Measurements from ENCODE around the gene FAM72C. TPM values are rescaled to one million over a fixed set of nuclear protein-coding genes. Genes with fewer than 3 reads are reported as not detected.
"Not testable (repeated sequence)": the region's sequence is repeated elsewhere in the genome, so short reads cannot be mapped to it uniquely, and the experiment has no call there.

Gene FAM72C
- total and polyA plus RNA-seq, 2 of the 4 experiments (the other 2 are of a cell fraction): 0.72 to 1.8 TPM

DNA sequence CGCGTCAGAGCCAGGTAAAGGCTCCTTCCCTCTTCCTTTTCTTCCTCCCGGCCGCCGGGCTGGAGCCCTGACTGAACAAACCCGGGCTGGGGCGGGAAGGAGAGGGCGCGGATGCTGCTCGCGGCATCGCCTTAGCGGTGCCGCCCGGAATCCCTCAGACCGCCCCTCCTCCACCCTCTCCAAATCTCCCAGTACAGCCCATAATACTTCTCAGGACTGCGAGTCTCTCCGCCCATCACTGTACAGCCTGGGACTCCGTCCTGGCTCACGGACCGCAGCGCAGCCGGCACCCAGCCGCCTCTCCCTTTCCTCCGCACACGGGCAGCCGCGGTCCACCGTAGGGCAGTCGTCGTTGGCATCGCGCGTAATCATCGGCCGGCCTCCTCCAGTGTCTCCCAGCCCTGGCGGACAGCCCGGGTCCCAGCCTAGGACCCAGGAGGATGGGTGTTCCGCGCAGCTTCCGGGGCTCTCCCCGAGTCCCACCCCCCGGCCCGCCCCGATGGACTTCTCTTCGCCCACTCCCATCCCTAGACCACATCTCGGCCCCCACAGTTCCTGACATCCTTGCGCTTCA, 1.1 kb upstream of the FAM72C start:
- H3K9me3 ChIP-seq (ENCODE audit: control insufficient read depth, insufficient read depth, low read length); H2AK5ac ChIP-seq (ENCODE audit: low read depth, low read length); H3K27me3 ChIP-seq (ENCODE audit: control insufficient read depth, insufficient read depth, low read length); H4K20me1 ChIP-seq (ENCODE audit: insufficient read depth, low read length); H2AFZ ChIP-seq (replicated peaks; ENCODE audit: low read length, poor library complexity); H3K56ac ChIP-seq (ENCODE audit: extremely low read depth, insufficient read depth, low read length); H3K4ac ChIP-seq (ENCODE audit: low read depth, low read length); H3K23ac ChIP-seq (ENCODE audit: low read depth, low read length); H3K27ac ChIP-seq (ENCODE audit: insufficient read depth, low read length); POLR2A ChIA-PET (ENCODE audit: unreplicated experiment); H2BK15ac ChIP-seq (ENCODE audit: low read depth, low read length); intact Hi-C loops (cut with micrococcal nuclease); H2BK5ac ChIP-seq (ENCODE audit: low read depth, low read length, poor library complexity, severe bottlenecking); H2AK9ac ChIP-seq (replicated peaks; ENCODE audit: low read depth, low read length, poor library complexity); dilution Hi-C loops (cut with HindIII; ENCODE audit: low sequenced_read_pairs, unreplicated experiment); H2BK120ac ChIP-seq (ENCODE audit: low read depth, low read length); H3K4me3 ChIP-seq (ENCODE audit: insufficient read depth, low read depth, low read length); H3K4me1 ChIP-seq (ENCODE audit: control insufficient read depth, insufficient read depth, low read length); H3K9me1 ChIP-seq (ENCODE audit: insufficient read depth, low read length); in situ Hi-C loops (cut with MboI; ENCODE audit: low sequenced_read_pairs); H4K91ac ChIP-seq (ENCODE audit: insufficient read depth, low read depth, low read length); H3K36me3 ChIP-seq (ENCODE audit: control insufficient read depth, insufficient read depth, low read length); DNase-seq; H2BK20ac ChIP-seq (ENCODE audit: low read depth, low read length); BruUV-seq (replicated peaks); H3K4me2 ChIP-seq (ENCODE audit: low read depth, low read length); CTCF ChIA-PET; H3K9ac ChIP-seq (ENCODE audit: low read depth, low read length); H3K79me1 ChIP-seq (ENCODE audit: low read depth in 1 of 2, low read length in 2 of 2); H3K14ac ChIP-seq (replicated peaks; ENCODE audit: low read depth, low read length); H3K18ac ChIP-seq (ENCODE audit: low read depth, low read length); H4K8ac ChIP-seq (ENCODE audit: low read depth in 2 of 2, low read length in 2 of 2); H4K5ac ChIP-seq (ENCODE audit: low read depth, low read length): not testable (repeated sequence)
- WGBS, 2 experiments (ENCODE audit: extremely low coverage in 2 of 2, insufficient read length in 1 of 2): no CpG with 5 or more reads among the region's 48 CpGs
- ATAC-seq (ENCODE audit: low read depth): peak; percentile 46

DNA sequence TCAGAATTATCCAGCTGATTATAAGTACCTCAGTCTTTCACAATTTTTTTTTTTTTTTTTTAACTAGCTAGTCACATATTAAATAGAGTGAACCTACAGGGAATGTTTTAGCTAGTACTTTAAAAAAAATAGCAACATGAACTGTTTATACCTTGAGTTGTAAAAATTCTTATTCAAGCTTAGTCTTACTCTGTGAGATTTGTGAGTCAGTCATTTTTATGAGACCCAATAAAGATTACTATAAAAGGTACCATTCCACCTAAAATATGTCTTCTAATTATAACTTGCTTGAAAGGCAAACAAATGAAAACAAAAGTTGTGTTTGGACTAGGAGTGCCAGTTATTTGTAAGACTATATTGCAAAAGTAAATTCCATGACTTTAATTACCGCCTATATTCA, 5.9 kb downstream of the FAM72C start:
- POLR2A ChIA-PET (ENCODE audit: unreplicated experiment); H2AK9ac ChIP-seq (replicated peaks; ENCODE audit: low read depth, low read length, poor library complexity); H3K4ac ChIP-seq (ENCODE audit: low read depth, low read length); H3K23ac ChIP-seq (ENCODE audit: low read depth, low read length); H2BK5ac ChIP-seq (ENCODE audit: low read depth, low read length, poor library complexity, severe bottlenecking); H2AFZ ChIP-seq (replicated peaks; ENCODE audit: low read length, poor library complexity); ATAC-seq (ENCODE audit: low read depth); CTCF ChIA-PET; H3K9me1 ChIP-seq (ENCODE audit: insufficient read depth, low read length); dilution Hi-C loops (cut with HindIII; ENCODE audit: low sequenced_read_pairs, unreplicated experiment); DNase-seq; H2BK120ac ChIP-seq (ENCODE audit: low read depth, low read length); H3K79me1 ChIP-seq (ENCODE audit: low read depth in 1 of 2, low read length in 2 of 2); H3K4me2 ChIP-seq (ENCODE audit: low read depth, low read length); H3K36me3 ChIP-seq (ENCODE audit: control insufficient read depth, insufficient read depth, low read length); H3K18ac ChIP-seq (ENCODE audit: low read depth, low read length); H4K8ac ChIP-seq (ENCODE audit: low read depth in 2 of 2, low read length in 2 of 2); in situ Hi-C loops (cut with MboI; ENCODE audit: low sequenced_read_pairs); H2AK5ac ChIP-seq (ENCODE audit: low read depth, low read length); H4K20me1 ChIP-seq (ENCODE audit: insufficient read depth, low read length); H2BK20ac ChIP-seq (ENCODE audit: low read depth, low read length); H3K4me1 ChIP-seq (ENCODE audit: control insufficient read depth, insufficient read depth, low read length); H3K4me3 ChIP-seq (ENCODE audit: insufficient read depth, low read depth, low read length); H3K9me3 ChIP-seq (ENCODE audit: control insufficient read depth, insufficient read depth, low read length); intact Hi-C loops (cut with micrococcal nuclease); H3K14ac ChIP-seq (replicated peaks; ENCODE audit: low read depth, low read length); H2BK15ac ChIP-seq (ENCODE audit: low read depth, low read length); H4K5ac ChIP-seq (ENCODE audit: low read depth, low read length); H4K91ac ChIP-seq (ENCODE audit: insufficient read depth, low read depth, low read length); H3K56ac ChIP-seq (ENCODE audit: extremely low read depth, insufficient read depth, low read length); H3K9ac ChIP-seq (ENCODE audit: low read depth, low read length); H3K27ac ChIP-seq (ENCODE audit: insufficient read depth, low read length); BruUV-seq (replicated peaks); H3K27me3 ChIP-seq (ENCODE audit: control insufficient read depth, insufficient read depth, low read length): not testable (repeated sequence)
- no CpG with 5 or more reads among the region's 1 CpG for WGBS, 2 experiments (ENCODE audit: extremely low coverage in 2 of 2, insufficient read length in 1 of 2)
